ENCODE data around the gene AGBL1.

- TF ChIP-seq, protein P1, sequence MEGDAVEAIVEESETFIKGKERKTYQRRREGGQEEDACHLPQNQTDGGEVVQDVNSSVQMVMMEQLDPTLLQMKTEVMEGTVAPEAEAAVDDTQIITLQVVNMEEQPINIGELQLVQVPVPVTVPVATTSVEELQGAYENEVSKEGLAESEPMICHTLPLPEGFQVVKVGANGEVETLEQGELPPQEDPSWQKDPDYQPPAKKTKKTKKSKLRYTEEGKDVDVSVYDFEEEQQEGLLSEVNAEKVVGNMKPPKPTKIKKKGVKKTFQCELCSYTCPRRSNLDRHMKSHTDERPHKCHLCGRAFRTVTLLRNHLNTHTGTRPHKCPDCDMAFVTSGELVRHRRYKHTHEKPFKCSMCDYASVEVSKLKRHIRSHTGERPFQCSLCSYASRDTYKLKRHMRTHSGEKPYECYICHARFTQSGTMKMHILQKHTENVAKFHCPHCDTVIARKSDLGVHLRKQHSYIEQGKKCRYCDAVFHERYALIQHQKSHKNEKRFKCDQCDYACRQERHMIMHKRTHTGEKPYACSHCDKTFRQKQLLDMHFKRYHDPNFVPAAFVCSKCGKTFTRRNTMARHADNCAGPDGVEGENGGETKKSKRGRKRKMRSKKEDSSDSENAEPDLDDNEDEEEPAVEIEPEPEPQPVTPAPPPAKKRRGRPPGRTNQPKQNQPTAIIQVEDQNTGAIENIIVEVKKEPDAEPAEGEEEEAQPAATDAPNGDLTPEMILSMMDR (IDR thresholded peaks at IDR 0.05): no peak
- no peak for TF ChIP-seq POLR2A (IDR thresholded peaks at IDR 0.05)
Observed at GRCh38 chr15:86082619-86083380, 3.1 kb downstream of the AGBL1 start.

Data from Peyer's patch (tissue), 4 donors.